Fibroblast of lung (primary cell): Measurements from ENCODE around the gene USH1G.

Experiments used
- EZH2 ChIP-seq: IDR thresholded peaks from 2 replicates; pipeline ENCODE4 v1.5.1; 2012; ENCODE audit warnings: low read length, control low read depth, mild to moderate bottlenecking; ENCODE audit errors: missing control alignments
- TF ChIP-seq, protein P1 (sequence below), 2 donors: IDR thresholded peaks in 1 of 2; conservative IDR thresholded peaks in 1 of 2; 1 replicate in 1 of 2; 2 replicates in 1 of 2; pipeline ENCODE4 v1.5.1; 2011 to 2012; ENCODE audit warnings: low read length in 2 of 2, control low read depth in 1 of 2, inconsistent platforms in 1 of 2, low read depth in 1 of 2, mild to moderate bottlenecking in 1 of 2

DNA sequence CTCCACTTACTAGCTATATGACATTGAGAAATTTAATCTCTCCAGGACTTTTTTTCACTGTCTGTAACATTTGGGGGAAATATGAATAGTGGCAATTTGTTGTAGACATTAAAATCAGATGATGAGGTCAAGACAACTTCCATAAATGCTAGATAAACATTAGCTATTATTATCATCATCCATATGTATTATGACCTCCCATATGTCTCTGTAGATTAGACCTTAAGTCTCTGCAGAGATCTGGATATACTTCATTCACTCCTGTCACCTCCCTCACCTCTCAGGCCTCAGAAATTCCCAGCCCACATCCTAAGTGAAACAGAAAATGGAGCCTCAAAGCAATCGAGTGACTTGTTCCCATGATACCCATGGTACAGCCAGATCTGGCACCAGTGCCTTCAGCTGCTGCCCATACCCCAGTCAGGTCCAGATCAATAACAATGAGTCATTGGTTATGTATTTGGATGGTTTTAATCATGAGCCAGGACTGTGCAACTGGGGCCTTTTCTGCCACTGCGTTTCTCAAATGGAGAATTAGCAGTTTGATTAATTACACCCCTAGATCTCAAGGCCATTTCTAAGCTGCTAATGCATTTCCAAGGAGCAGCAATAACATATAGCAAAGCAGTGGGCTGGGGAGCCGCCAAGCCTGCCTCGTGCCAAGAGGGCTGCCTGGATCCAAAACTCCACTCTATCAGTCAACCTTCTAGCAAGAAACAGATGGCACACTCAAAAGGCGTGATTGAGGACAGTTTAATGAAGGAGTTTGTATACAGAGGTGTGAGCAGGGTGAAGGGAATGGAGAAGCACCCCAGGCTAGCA, 47.7 kb downstream of the USH1G start:
- TF ChIP-seq, protein P1, sequence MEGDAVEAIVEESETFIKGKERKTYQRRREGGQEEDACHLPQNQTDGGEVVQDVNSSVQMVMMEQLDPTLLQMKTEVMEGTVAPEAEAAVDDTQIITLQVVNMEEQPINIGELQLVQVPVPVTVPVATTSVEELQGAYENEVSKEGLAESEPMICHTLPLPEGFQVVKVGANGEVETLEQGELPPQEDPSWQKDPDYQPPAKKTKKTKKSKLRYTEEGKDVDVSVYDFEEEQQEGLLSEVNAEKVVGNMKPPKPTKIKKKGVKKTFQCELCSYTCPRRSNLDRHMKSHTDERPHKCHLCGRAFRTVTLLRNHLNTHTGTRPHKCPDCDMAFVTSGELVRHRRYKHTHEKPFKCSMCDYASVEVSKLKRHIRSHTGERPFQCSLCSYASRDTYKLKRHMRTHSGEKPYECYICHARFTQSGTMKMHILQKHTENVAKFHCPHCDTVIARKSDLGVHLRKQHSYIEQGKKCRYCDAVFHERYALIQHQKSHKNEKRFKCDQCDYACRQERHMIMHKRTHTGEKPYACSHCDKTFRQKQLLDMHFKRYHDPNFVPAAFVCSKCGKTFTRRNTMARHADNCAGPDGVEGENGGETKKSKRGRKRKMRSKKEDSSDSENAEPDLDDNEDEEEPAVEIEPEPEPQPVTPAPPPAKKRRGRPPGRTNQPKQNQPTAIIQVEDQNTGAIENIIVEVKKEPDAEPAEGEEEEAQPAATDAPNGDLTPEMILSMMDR (conservative IDR thresholded peaks at IDR 0.05 in 1 of 2, IDR thresholded peaks at IDR 0.05 in 1 of 2; ENCODE audit: low read depth in 1 of 2, low read length in 2 of 2), result no peak
- no peak for TF ChIP-seq EZH2
